Measurements from ENCODE around the gene ABCB4.

Gene ABCB4

DNA sequence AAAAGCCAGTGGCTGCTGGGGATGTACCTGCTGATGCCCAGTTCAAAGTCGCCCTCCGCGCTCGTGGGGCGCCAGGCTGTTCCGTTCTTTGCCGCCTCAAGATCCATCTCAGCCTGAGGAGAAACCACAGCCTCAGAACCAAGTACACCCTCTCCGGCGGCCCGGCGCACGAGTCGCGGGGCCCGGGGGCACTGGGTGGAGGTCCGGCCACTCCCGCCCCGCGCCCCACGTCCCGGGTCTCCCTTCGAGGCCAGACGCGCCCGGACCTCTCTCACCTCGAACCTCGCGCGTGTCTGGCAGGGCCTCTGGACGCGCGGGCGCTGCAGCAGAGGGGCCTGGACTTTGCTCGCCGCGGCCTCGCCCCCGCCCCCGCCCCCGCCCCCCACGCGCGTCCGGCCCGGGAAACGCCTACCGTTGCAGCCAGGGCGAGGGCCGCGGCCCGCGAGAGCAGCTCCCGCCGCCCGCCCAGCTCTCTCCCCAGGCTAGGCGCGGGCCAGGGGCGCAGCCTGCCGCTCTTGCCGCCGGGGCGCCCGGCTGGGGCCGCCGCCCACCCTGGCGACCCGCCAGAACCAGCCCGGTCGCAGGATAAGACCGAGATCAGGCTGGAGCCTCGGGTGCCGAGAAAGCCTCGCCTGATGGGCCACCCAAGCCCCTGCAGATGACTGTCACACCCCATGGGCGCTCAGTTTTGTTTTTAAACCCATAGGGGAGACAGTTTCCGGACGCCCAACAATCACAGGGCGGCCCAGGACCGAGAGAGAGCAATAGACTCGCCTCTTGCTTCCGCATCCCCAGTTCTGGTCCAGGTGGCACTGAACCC is at the start of gene ABCB4:
Gene ABCB4, minus strand, starts transcription at position 322 of the 820 bp plus-strand sequence. Its CDS starts 215 bp downstream, at position 107.
- DNase-seq (ENCODE audit: low read depth), result no peak

DNA sequence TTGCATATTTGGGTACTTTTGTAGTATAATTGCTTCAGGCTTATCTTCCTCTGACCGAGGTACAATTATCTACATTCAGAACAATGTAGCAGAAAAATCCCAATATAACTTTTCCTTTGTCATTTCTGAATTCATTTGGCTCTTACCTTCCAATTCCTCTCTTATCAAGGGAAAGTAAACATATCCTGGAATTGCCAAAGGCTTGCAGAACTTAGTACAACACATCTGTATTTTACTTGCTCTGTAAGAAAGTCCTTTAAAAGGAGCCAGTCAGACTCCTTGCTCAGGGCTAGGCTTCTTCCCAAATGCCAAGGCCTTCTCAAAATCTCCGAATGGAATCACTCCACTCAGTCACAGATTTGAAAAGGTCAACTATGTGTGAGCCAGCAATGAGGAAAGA is 43.3 kb upstream of the ABCB4 start:
- DNase-seq (ENCODE audit: low read depth), result no peak

DNA sequence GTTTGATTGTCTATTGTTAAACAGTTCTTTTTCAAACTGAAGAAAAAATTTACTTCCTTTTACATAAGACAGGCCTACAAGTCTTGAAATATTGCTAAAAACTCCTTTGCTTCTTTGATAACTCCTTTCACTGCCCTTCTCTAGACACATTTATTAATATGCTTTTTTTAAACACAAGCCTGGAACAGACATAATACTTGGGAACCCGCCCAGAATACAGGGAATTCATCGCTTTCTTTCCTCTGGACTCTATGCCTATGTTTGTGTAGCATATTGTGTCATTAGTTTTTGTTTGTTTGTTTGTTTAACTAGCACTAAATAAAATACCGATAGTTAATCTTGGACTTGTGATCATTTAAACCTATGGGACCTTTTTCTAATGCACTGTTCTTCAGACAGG is 42.4 kb upstream of the ABCB4 start:
- no peak for DNase-seq (ENCODE audit: low read depth)

DNA sequence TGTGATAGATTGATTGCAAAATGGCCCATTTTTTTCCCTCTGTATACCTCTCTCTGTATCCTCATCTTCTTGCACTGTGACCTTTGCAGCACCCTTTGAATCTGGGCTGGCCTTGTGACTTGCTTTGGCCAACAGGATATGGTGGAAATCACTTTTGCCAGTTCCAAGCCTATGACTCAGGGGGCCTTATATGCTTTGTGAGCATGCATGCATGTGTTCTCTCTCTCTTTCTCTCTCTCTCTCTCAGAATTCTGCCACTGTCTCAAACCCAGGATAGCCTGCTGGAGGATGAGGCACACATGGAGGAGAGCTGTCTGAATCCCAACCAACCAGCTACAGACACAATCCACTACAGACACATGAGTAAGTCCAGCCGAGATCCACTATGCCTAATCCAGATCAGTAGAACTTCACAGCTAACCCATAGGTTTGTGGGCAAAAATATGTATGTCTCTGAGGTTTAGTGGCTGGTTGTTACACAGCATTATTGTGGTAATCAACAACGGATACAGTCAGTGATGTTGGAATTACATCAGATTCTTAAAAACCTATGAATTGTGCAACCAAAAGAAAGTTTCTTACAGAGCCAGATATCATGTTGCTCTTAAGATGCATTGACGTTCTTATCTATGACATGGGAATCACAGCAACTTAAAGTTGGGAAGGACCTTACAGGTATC is 41.8 kb upstream of the ABCB4 start:
- DNase-seq (ENCODE audit: low read depth), result no peak

DNA sequence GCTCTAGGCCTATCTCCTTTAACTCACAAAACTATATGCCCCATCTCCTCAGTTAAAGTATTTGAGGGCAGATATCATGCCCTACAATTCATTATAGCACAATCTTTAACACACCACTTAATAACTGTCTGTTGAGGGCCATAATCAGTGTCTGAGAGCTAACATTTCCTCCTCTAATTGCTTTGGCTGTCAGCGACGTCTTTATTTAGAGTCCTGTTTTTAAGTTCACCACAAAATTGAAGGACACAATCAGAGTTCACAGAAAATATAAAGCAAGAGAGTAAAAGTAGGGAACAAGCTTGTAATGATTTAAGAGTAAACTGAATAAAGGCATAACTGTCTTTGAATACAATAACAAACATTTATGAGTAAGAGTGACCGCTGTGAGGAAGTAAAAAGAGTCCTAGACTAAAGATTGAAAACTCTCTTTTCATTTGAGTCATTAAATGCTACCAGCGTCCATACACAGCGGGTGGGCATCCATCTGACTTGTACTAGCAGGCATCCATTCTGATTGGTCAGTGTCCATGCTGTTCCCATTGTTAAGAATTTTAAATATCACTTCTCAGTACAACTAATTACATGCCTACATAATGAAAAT is 38.4 kb upstream of the ABCB4 start:
- DNase-seq (ENCODE audit: low read depth), result no peak

DNA sequence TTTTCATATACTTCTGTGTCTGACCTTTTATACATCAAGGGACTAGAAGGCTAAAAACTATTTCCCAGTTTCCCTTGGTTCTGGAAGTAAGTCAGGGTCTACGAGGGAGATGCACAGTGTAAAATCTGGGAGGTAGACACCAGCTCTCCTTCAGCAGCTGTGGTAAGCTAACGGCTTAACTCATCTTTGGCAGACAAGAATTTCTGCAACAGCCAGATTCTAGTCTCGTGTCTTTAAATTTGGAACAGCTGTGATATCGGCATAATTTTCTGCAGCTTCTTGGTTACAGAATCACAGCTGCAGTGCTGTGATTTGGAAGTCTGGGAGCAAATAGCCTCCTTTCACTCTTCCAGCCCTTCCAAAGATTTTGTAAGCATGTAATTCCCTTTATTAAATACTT is 37.4 kb upstream of the ABCB4 start:
- DNase-seq (ENCODE audit: low read depth), result no peak

DNA sequence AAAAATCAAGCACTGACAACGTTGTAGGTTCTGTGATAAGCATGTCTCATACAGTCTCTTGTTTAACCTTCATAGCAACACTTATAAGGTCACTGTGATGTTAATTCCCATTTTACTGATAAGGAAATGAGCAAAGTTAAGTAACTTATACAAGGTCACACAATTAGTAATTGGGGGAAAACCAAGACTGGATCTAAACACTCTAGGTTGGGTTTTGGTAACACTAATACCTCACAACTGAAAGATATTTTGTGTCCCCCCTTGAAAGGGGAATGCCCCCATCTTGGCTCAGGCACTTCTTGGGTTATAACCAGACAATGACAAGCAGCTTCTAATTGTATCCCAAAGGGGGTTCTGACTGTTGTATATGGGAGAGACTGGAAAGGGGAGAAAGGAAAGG is 36.0 kb upstream of the ABCB4 start:
- no peak for DNase-seq (ENCODE audit: low read depth)

DNA sequence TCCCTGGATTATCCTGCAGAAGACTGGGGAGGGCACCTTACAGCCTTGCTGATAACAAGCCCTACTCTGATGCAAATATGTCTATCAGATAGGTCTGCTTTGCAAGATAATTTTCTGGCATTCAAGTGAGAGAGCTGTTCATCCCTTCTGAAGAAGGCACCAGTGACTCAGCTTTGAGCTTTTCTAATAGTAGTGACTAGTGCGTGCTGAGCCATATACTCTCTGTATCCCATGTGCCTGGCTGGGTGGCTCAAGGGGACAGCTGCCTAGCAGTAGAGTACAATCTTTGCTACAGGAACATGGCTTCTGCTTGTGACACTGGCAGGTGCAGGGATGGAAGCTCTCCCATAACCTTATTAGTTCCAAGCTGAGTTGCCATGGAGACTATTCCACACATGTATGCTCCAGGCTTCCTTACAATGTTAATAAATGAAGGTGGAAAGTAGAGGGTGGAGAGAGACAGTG is 35.0 kb upstream of the ABCB4 start:
- no peak for DNase-seq (ENCODE audit: low read depth)

DNA sequence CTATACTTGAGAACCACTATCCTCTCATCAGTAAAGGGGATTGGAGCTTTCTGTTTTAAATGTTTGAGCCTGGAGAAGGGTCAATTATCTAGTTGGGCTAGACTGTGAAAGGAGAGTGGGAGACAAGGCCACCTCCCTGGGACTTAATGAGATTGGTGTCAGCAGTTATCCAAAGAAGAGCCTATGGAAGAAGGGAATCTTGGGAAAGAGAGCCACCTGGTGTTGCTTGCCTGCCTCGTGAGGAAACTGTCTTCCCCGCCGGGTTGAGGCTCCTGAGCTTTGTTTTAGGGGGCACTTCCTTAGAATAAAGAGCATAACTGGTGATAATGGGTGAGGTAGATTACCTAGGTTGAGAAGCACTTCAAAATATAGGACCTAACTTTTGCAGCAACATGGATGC is 32.0 kb upstream of the ABCB4 start:
- DNase-seq (ENCODE audit: low read depth), result no peak

DNA sequence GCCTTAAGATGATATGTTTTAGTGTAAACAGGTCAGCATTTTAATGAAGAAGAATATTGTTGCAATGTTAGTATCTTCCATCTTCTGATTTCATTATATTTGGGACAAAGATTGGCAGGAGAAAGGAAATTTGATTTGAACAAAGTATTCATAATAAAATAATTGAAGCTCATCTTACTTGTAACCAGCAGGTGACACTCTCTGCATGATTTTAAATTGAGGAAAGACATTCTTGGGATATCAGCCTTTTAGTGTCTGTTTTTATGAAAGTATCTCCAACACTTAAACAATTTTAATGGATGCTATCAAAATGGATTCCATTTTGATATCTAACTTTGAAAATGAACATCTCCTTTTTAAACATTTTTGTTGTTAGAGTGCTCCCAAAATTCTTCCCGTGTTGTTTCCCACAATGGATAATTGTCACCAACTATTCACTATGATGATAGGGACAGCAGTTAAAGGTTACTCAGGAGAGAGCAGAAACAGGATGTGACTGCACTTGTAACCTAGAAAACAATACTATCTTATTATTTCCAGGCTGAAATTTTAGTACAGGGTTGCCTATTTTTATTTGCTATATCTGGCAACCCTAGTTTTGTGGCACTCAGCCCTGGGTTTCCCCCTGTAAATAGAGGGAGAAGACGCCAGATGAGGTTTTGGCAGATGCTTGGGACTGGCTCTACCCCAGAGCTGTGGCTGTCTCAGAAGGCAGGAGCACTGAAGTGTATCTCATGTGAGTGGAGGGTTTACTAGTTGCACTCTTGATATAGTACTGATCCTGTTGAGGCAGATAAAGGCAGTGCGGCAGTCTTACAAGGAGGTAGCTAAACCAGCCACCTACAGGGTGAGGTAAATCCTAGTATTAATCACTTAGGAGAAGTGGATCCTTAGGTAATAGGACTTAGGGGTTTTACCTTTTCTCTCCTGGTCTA is 31.0 kb upstream of the ABCB4 start:
- no peak for DNase-seq (ENCODE audit: low read depth)

DNA sequence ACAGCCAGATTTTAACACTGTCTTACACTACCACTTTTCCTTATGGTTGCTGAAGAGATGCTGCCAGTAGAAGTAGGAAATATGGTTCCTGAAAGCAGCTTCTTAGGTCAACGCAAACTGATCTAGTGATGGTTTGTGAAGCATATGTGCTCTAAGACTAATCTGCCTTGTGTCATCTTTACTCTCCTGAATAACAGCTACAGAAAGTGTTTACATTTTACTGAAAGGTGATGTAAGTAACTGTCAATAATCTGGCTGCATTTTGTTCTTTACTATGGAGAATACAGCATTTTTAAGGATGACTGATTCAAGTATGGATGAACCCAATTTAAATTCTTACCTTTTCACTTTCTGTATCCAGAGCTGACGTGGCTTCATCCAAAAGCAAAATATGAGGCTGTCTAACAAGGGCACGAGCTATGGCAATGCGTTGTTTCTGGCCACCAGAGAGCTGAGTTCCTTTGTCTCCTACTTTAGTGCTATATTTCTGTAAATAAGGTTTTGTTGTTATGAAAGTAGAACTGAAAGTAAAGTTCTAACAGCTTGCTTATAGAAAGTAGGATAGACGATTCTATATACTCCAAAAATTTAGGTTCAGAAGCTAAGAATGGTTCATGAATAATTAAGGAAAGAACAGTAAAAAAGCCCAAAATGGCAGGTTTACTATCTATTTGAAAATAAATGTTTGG is 30.2 kb upstream of the ABCB4 start:
- no peak for DNase-seq (ENCODE audit: low read depth)

DNA sequence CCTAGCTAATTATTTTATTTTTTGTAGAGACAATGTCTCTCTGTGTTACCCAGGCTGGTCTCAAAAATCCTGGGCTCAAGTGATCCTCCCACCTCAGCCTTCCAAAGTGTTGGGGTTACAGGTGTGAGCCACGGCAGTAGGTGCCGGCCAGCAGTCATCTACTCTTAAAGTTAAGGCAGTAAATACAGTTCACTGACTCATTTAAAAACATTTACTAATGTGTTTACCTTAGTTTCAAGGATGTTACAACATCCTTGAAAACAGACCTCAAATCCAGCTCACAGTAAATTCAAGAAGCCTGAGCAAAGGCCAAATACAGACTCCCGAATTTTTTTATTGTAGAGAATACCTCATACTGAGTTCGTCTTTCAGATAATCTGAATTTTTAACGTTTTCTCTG is 29.6 kb upstream of the ABCB4 start:
- no peak for DNase-seq (ENCODE audit: low read depth)

DNA sequence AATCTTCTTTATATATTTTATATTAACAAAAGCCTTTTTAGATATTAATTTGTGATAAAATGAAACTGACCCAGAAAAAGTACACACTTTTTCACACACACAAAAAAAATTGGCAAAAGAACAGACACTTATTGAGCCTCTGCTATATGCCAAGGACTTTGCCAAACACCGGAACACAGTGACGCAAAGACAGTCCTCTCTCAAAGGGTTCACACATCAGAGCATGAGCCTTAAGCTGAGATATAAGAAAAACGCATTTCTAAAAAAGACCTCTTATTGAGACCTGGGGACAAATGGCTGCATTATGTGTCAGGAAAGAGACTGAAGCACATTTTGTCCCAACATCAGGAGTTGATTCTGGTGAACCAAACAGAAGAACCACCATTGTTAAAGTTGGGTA is 24.0 kb upstream of the ABCB4 start:
- no peak for DNase-seq (ENCODE audit: low read depth)

DNA sequence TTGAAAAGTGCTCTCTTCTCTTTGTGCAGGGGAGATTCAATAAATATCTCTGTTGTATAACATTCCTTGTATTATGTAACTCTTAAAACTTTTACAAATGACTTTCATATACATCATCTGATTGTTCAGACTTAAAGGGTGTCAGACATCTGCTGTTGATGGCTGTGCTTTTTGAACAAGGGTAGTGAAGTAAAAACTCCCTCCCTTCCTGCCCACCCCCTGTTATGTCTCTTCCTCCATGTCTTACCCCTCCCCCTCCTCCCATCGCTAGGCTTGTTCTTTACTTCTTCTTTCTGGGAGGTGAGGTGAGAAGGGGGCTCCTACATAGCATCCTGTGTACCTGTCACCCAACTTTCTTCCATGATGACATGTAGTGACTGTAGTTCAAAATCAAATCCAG is 23.4 kb upstream of the ABCB4 start:
- no peak for DNase-seq (ENCODE audit: low read depth)

DNA sequence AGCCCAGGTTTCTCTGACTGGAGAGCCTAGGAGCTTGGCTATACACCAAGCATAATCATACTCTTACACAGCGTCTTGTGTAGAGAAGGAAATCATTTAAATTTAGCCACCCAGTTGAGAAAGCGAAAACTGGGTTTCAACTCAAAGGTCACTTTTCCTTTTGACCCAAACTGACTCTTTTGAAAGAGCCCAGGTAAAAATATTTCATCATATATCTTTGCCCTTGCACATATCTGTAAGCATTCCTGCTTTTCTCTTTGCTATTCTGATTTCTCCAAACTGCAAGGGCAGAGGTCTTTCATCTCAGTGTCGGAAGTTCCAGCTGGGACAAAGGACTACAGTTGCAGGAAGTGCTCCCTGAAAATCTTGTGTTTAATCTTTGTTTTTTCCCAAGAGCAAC is 22.0 kb upstream of the ABCB4 start:
- DNase-seq (ENCODE audit: low read depth), result no peak

DNA sequence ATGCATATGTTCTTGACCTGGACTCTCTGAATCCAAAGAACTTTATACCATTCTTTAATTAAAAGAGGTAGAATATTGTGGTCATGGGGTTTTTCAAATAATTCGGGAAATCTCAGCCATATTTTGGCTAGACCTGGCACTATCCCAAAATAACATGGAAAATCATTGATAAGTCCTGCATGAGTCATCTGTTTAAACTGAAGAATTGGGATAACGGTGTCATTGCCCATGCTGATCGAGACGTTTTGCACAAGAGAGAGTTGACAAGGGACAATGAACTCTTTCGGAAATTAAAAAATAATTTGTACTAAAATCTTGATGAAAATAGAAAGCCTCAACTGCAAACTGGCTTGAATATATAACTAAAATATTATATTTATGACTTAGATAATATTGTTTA is 19.9 kb upstream of the ABCB4 start:
- DNase-seq (ENCODE audit: low read depth), result no peak

DNA sequence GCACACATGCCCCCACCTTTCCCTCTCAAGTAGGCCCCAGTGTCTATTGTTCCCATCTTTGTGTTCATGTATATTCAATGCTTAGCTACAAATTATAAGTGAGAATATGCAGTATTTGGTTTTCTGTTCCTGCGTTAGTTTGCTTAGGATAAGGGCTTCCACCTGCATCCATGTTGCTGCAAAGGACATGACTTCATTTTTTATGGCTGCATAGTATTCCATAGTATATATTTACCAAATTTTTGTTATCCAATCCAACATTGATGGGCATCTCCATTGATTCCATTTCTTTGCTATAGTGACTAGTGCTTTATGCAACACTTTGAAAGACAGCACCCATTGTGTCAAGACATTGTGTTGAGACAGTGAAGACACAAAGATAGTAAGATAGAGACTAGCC is 19.0 kb upstream of the ABCB4 start:
- no peak for DNase-seq (ENCODE audit: low read depth)

DNA sequence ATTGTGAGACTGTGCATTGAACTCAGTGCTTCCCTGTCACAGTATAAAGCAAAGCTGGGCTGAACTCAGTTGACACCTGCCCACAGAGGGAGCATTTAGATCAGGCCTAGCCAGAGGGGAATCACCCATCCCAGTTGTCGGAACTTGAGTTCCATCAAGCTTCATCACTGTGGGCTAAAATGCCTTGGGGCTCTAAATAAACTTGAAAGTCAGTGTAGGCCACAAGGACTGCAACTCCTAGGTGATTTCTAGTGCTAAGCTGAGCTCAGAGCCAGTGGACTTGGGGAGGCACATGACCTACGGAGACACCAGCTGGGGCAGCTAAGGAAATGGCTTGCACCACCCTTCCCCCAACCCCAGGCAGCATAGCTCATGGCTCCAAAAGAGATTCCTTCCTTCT is 7.7 kb upstream of the ABCB4 start:
- no peak for DNase-seq (ENCODE audit: low read depth)

DNA sequence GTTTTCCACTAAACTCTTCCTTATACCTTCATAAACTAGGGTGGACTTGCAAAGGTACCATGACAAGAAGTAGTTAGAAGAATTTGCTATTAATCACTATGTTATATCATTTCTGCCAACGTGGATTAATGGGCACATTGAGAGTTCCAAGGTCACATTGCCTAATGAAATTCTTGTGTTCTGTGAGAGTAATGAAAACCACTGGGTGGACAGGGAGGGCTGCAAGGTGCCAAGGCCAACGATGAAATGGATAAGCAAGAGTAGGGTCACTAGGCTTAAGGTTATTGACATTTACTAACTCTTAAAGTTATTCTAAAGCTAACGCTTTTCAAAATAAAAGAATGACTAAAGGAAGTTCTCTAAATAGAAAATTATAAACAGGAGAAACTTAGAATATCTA is 6.6 kb upstream of the ABCB4 start:
- DNase-seq (ENCODE audit: low read depth), result no peak

DNA sequence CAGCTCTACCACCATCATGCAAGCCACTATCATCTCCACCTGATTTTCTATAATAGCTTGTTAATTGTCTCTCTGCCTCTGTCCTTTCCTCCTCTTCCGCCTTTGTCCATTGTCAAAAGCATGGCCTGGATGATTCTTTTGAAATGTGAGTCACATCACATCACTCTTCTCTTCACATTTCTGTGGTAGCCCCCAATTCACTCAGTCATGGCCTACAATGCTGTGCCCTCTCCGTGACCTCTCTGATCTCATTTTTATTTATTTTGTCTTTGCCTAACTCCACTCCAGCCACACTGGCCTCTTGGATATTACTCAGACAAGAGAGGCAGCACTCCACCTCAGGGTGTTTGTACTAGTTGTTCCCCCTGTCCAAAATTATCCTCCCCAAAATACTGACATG is 4.9 kb upstream of the ABCB4 start:
- DNase-seq (ENCODE audit: low read depth), result no peak

DNA sequence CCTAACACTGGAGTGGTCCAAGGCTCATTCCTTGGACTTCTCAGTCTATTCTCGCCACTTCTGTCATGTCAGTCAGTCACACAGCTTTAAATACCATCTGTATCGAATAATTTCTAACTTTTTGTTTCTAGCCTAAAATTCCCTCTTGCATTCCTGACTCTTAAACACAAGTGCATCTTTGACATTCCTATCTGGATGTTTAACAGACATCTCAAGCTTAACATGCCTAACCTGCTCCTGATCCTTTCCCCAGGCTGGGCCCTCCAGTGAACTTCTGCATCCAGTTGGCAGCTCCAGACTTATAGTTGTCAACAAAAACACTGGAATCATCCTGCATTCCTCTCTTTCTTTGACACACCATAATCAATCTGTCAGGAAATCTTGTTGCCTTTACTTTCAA is 4.5 kb upstream of the ABCB4 start:
- no peak for DNase-seq (ENCODE audit: low read depth)

DNA sequence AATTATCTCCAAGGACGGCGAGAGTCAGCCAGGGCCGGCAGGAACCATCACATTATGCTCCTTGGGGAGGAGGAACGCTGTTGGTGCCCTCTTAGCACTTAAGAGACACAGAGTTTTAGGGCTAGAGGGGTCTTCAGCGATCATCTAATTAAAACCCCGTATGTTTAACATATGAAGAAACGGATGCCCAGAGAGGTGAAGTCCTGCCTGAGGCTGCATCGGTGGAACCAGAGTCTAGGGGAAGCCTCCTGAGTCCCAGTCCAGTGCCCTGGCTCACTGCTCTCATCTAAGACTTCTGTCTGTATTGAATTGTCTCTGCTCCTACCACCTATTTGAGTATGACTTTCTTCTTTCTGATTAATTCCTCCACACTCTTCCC is 688 bp upstream of the ABCB4 start:
- DNase-seq (ENCODE audit: low read depth), result no peak

All from stimulated activated CD8-positive, alpha-beta memory T cell treated with anti-CD3 and anti-CD28 coated beads, Interleukin-12 subunit alpha, Interleukin-12 subunit beta, amount 100 ng/mL, for 1 hour (primary cell).